ENCODE results near the gene TTC12. TPM values are rescaled to one million over a fixed set of nuclear protein-coding genes. Genes with fewer than 3 reads are reported as not detected.

TTC12 gene
- total RNA-seq, 1 experiment from 2014 or later, result 24.3 TPM

GRCh38 chr11:113267493-113267892 is 46.9 kb upstream of the TTC12 start:
- H3K4me1 ChIP-seq (ENCODE audit: control insufficient read depth, insufficient read depth, low read length), result no peaks in the 10 kb centered on the region
- no TSS peak for BruUV-seq (replicated peaks)
- ChIA-PET CTCF (no interaction called here), POLR2A (no interaction called here)
- H3K27me3 ChIP-seq (ENCODE audit: control insufficient read depth, insufficient read depth, low read length), result no peaks in the 10 kb centered on the region
- TF ChIP-seq CTCF (IDR thresholded peaks at IDR 0.05), result no peak
- no peak for DNase-seq (ENCODE audit: low read depth, low spot score)
- intact Hi-C loops (cut with micrococcal nuclease; ENCODE audit: unreplicated experiment), result no loop called here
- H3K4me3 ChIP-seq (ENCODE audit: low read depth in 2 of 2, low read length in 2 of 2), result no peak overlapping the region
- no peaks in the 10 kb centered on the region for H3K36me3 ChIP-seq (ENCODE audit: control insufficient read depth, insufficient read depth, low read length)
- in situ Hi-C loops (cut with HindIII; ENCODE audit: low pct_unique_long_range_greater_than_20kb, low sequenced_read_pairs), result no loop called here
- ATAC-seq, result no peak
- H3K27ac ChIP-seq (ENCODE audit: low read length), result no peak overlapping the region
- H3K9me3 ChIP-seq (ENCODE audit: control insufficient read depth, insufficient read depth, low read depth, low read length), result no peaks in the 10 kb centered on the region

GRCh38 chr11:113269096-113269495 is 45.3 kb upstream of the TTC12 start:
- BruUV-seq (replicated peaks), result no TSS peak
- Histone ChIP-seq H3K27me3 (ENCODE audit: control insufficient read depth, insufficient read depth, low read length) (no peaks in the 10 kb centered on the region), H3K4me3 (ENCODE audit: low read depth in 2 of 2, low read length in 2 of 2) (no peak overlapping the region), H3K9me3 (ENCODE audit: control insufficient read depth, insufficient read depth, low read depth, low read length) (no peaks in the 10 kb centered on the region), H3K36me3 (ENCODE audit: control insufficient read depth, insufficient read depth, low read length) (no peaks in the 10 kb centered on the region), H3K4me1 (ENCODE audit: control insufficient read depth, insufficient read depth, low read length) (no peaks in the 10 kb centered on the region), H3K27ac (ENCODE audit: low read length) (no peak overlapping the region)
- POLR2A ChIA-PET, result no interaction called here
- CTCF ChIA-PET, result no interaction called here
- DNase-seq (ENCODE audit: low read depth, low spot score) (no peak), ATAC-seq (no peak)
- intact Hi-C loops (cut with micrococcal nuclease; ENCODE audit: unreplicated experiment) (no loop called here), in situ Hi-C loops (cut with HindIII; ENCODE audit: low pct_unique_long_range_greater_than_20kb, low sequenced_read_pairs) (no loop called here)
- TF ChIP-seq TCF7L2 (IDR thresholded peaks at IDR 0.05; ENCODE audit: low read depth, low read length) (no peak), CTCF (IDR thresholded peaks at IDR 0.05) (no peak), SIN3A (IDR thresholded peaks at IDR 0.05; ENCODE audit: borderline replicate concordance, insufficient read depth, low read depth, low read length) (no peak), POLR2AphosphoS5 (IDR thresholded peaks at IDR 0.05; ENCODE audit: low read depth, low read length) (no peak), REST (IDR thresholded peaks at IDR 0.05; ENCODE audit: insufficient read depth in 1 of 2, low read depth in 2 of 2, low read length in 1 of 2) (no peak)

DNA sequence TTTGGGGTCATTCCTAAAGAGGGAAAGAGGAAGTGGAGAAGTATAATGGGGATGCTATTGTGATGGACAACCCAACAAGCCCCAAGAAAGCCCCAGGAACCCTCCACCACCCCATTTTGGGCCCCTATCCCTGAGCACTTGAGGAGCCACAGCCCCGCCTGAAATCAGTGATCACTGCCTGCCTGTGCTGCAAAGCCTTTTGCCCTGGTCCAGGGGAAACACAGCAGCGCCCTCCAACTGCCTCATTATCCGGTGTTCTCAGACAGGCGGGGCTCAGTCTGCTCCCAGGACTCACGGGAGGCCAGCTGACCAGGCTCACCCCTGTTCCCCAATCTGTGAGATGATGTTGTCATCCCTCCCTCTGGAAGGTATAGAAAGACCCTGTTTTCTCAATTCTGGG is 44.7 kb upstream of the TTC12 start:
- POLR2A ChIA-PET, result no interaction called here
- BruUV-seq (replicated peaks), result no TSS peak
- Histone ChIP-seq H3K9me3 (ENCODE audit: control insufficient read depth, insufficient read depth, low read depth, low read length) (no peaks in the 10 kb centered on the region), H3K4me1 (ENCODE audit: control insufficient read depth, insufficient read depth, low read length) (no peaks in the 10 kb centered on the region), H3K4me3 (ENCODE audit: low read depth in 2 of 2, low read length in 2 of 2) (no peak overlapping the region), H3K27ac (ENCODE audit: low read length) (no peak overlapping the region), H3K36me3 (ENCODE audit: control insufficient read depth, insufficient read depth, low read length) (no peaks in the 10 kb centered on the region), H3K27me3 (ENCODE audit: control insufficient read depth, insufficient read depth, low read length) (no peaks in the 10 kb centered on the region)
- intact Hi-C loops (cut with micrococcal nuclease; ENCODE audit: unreplicated experiment), result no loop called here
- ATAC-seq, result no peak
- DNase-seq (ENCODE audit: low read depth, low spot score), result no peak
- CTCF ChIA-PET, result no interaction called here
- in situ Hi-C loops (cut with HindIII; ENCODE audit: low pct_unique_long_range_greater_than_20kb, low sequenced_read_pairs), result no loop called here
- TF ChIP-seq REST (IDR thresholded peaks at IDR 0.05; ENCODE audit: insufficient read depth in 1 of 2, low read depth in 2 of 2, low read length in 1 of 2), result no peak
- no peak for TF ChIP-seq TCF7L2 (IDR thresholded peaks at IDR 0.05; ENCODE audit: low read depth, low read length)
- no peak for TF ChIP-seq CTCF (IDR thresholded peaks at IDR 0.05)
- no peak for TF ChIP-seq SIN3A (IDR thresholded peaks at IDR 0.05; ENCODE audit: borderline replicate concordance, insufficient read depth, low read depth, low read length)
